Nephron progenitor cell (in vitro differentiated cells): ENCODE measurements around the gene ASB10.

Experiments used
- DNase-seq: peaks from one replicate; pipeline ENCODE4 v3.0.0; 2021
- H3K27ac Mint-ChIP-seq: 2 replicates; pipeline ENCODE4 v1.8.0; 2021; ENCODE audit warnings: mild to moderate bottlenecking, moderate library complexity, mixed read lengths
- H3K27me3 Mint-ChIP-seq: 2 replicates; pipeline ENCODE4 v1.8.0; 2021; ENCODE audit warnings: mild to moderate bottlenecking, low read depth, mixed read lengths; ENCODE audit not compliant: poor library complexity
- H3K36me3 Mint-ChIP-seq: 2 replicates; pipeline ENCODE4 v1.8.0; 2021; ENCODE audit warnings: low read depth, mixed read lengths
- H3K4me1 Mint-ChIP-seq: 2 replicates; pipeline ENCODE4 v1.8.0; 2021; ENCODE audit warnings: mixed read lengths
- H3K4me3 Mint-ChIP-seq: 2 replicates; pipeline ENCODE4 v1.8.0; 2021; ENCODE audit warnings: mild to moderate bottlenecking, moderate library complexity, mixed read lengths
- H3K9me3 Mint-ChIP-seq: 2 replicates; pipeline ENCODE4 v1.8.0; 2021; ENCODE audit warnings: mild to moderate bottlenecking, moderate library complexity, mixed read lengths
- TF ChIP-seq, protein P1 (sequence below): fragments of 200-600 bp; sonication (generic); IDR thresholded peaks from 2 replicates; pipeline ENCODE4 v1.5.0; 2021; ENCODE audit warnings: antibody characterized with exemption

The ASB10 gene

DNA sequence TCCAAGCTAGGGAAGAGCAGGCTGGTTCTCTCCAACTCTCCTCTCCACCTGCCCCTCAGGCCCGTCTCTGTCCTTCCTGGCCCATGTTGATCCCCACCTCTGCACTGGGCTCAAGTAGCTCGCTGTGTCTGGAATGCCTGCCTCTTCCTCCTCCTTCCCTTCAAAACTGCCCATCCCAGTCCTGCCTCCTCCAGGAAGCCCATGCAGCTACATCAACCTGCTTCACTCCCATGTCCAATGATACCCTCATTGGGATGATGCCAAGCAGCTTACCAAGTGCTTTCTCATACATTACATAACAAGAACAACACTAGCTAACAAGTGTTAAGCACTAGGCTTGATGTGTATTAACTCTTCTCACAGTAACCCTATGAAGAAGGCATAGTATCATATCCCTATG lies 8.2 kb downstream of the ASB10 start:
- H3K4me3 Mint-ChIP-seq, result no peak overlapping the region
- no peak for DNase-seq

DNA sequence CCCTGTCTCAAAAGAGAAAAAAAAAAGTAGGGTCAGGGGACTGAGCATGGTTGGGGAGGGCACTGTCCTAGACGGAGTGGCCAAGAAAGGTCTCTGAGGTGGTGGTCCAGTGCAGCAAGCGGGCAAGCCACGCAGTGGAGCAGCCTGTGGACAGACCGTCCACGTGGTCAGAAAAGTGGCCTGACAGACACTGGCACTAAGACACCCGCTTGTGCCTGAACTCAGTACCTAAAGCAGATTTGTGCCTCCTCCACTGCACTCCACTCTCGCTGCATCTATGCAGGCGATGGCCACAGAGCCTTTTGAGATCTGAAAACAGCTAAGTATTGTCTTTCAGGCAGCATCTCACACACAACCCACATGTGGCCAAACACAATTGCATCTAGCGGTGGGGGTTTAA lies 8.8 kb downstream of the ASB10 start:
- Mint-ChIP-seq H3K4me1 (peaks cover 13% of the 10 kb centered on the region), H3K27ac (no peak overlapping the region), H3K36me3 (peaks cover 3% of the 10 kb centered on the region), H3K4me3 (no peak overlapping the region), H3K9me3 (peaks cover 18% of the 10 kb centered on the region), H3K27me3 (peaks cover 87% of the 10 kb centered on the region)
- TF ChIP-seq, protein P1, sequence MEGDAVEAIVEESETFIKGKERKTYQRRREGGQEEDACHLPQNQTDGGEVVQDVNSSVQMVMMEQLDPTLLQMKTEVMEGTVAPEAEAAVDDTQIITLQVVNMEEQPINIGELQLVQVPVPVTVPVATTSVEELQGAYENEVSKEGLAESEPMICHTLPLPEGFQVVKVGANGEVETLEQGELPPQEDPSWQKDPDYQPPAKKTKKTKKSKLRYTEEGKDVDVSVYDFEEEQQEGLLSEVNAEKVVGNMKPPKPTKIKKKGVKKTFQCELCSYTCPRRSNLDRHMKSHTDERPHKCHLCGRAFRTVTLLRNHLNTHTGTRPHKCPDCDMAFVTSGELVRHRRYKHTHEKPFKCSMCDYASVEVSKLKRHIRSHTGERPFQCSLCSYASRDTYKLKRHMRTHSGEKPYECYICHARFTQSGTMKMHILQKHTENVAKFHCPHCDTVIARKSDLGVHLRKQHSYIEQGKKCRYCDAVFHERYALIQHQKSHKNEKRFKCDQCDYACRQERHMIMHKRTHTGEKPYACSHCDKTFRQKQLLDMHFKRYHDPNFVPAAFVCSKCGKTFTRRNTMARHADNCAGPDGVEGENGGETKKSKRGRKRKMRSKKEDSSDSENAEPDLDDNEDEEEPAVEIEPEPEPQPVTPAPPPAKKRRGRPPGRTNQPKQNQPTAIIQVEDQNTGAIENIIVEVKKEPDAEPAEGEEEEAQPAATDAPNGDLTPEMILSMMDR, result no peak
- no peak for DNase-seq

More for the DNA sequence above, 8.2 kb downstream of the ASB10 start:
- H3K4me1 Mint-ChIP-seq, result peaks cover 13% of the 10 kb centered on the region
- H3K36me3 Mint-ChIP-seq, result no peaks in the 10 kb centered on the region
- H3K9me3 Mint-ChIP-seq, result peaks cover 12% of the 10 kb centered on the region
- TF ChIP-seq, protein P1, result no peak
- peaks cover 86% of the 10 kb centered on the region for H3K27me3 Mint-ChIP-seq
- H3K27ac Mint-ChIP-seq, result no peak overlapping the region

DNA sequence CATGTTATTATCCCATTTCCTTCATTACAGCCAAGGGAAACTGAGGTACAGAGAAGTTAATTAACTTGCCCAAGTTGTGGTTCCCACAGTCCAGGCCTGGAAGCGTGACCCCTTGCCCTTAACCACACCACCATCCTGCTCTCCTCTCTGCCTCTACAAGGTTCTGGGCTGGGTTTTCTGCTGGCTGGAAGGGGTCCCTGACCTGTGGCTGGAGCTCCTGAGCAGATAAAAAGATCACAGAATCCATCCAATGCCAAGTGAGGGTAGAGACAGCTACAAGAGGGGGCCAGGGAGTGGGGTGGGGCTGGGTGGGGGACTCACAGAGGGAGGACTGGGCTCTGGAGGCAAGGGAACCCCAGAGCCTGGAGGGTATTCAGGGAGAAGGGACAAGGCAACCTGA lies 9.7 kb downstream of the ASB10 start:
- H3K4me3 Mint-ChIP-seq, result no peak overlapping the region
- TF ChIP-seq, protein P1, result no peak
- peaks cover 16% of the 10 kb centered on the region for H3K4me1 Mint-ChIP-seq
- H3K27me3 Mint-ChIP-seq, result peaks cover 87% of the 10 kb centered on the region
- peaks cover 10% of the 10 kb centered on the region for H3K36me3 Mint-ChIP-seq
- H3K27ac Mint-ChIP-seq, result no peak overlapping the region
- DNase-seq, result no peak
- peaks cover 27% of the 10 kb centered on the region for H3K9me3 Mint-ChIP-seq

DNA sequence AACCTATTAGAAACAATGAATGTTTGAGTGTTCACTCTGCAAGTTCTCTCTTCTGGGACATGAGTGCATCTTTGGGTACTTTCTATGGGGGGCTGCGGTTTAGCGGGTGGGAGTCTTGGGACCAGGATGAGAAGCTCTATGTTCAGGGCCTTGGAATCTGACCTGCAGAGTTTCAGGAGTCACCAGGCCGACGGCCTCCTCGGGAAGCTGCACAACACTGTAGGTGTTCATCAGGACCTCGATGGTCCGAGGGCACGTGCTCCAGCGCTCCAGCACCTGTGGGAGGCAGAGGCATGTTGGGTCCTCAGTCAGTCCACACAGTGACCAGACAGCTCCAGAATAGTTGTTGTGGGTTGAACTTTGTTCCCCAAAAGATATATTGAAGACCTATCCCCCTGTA lies 10.6 kb downstream of the ASB10 start:
- peaks cover 29% of the 10 kb centered on the region for H3K9me3 Mint-ChIP-seq
- peak overlapping the region; percentile 32 for H3K27ac Mint-ChIP-seq
- TF ChIP-seq, protein P1, result no peak
- H3K4me1 Mint-ChIP-seq, result peaks cover 20% of the 10 kb centered on the region
- peaks cover 10% of the 10 kb centered on the region for H3K36me3 Mint-ChIP-seq
- H3K4me3 Mint-ChIP-seq, result peak overlapping the region; percentile 6
- DNase-seq, result no peak
- peaks cover 88% of the 10 kb centered on the region for H3K27me3 Mint-ChIP-seq

DNA sequence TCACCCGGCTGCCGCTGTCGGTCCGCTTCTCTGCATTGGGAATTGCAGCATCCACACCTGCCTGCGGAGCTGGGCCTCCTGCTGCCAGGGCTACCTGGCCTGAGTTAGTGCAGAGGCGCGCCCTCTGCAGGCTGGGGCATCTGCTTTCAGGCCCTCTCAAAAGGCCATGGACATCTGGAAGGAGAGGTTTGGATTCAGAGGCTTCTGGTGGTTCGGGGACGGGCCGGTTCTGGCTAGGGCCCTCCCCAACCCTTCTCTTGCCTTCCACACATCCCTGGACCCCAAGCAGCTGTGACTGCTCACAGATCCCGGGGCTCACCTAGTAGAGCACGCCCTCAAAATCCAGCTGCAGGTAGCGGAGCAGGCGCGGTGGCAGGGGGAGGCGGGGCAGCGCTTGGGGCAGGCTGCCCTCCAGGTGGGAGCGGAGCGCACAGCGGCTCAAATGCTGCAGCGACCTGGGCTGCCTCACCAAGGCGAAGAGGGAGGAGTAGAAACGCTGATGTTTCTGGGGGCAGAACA lies 11.2 kb downstream of the ASB10 start:
- TF ChIP-seq, protein P1, result no peak
- Mint-ChIP-seq H3K27ac (no peak overlapping the region), H3K36me3 (peaks cover 10% of the 10 kb centered on the region), H3K9me3 (peaks cover 29% of the 10 kb centered on the region), H3K27me3 (peaks cover 94% of the 10 kb centered on the region), H3K4me1 (peaks cover 20% of the 10 kb centered on the region), H3K4me3 (no peak overlapping the region)
- DNase-seq, result no peak

DNA sequence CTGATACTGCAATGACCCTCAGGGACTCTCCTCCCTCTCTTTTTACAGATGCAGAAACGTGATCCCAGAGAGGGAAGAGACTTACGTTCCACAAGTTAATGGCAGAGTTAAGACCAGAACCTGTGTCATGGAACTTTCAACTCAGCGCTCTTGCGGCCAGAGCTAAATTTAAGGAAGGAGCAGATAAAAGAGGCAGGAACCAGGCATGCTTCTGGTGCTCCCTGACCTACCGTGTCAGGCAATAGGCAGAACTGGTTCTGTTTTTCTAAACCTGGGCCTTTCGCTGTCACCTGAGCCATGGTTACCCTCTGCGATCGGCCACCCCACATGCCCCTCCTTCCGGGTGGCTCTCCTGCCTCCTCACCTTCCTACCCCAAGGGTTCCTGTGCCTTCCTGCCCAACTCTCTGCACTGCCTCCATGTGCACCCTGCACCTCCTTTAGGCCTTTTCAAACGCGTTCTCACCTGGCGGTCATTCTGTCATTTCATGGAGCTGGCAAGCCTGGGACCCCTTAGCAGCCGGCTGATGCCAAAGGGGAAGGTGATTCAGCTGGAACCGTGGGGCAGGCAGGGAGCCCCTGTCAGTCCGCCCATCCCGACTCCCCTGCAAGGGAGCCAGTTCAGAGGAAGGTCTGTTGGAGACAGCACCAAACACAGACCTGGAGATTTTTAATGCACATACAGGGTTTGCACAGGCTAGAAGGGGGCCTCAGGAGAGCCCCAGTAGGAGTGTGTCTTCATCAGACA lies 11.8 kb downstream of the ASB10 start:
- TF ChIP-seq, protein P1, result no peak
- H3K4me1 Mint-ChIP-seq, result peaks cover 20% of the 10 kb centered on the region

More for the DNA sequence above, 11.8 kb downstream of the ASB10 start:
- H3K36me3 Mint-ChIP-seq, result peaks cover 10% of the 10 kb centered on the region
- DNase-seq, result no peak
- no peak overlapping the region for H3K4me3 Mint-ChIP-seq
- no peak overlapping the region for H3K27ac Mint-ChIP-seq
- H3K27me3 Mint-ChIP-seq, result peaks cover 94% of the 10 kb centered on the region
- peaks cover 29% of the 10 kb centered on the region for H3K9me3 Mint-ChIP-seq
